Raji (cell line): ENCODE results near the gene UNC93A.

ENCODE experiments used
- POLR2A ChIP-seq: IDR thresholded peaks from 2 replicates; pipeline ENCODE4 v1.6.1; 2011; ENCODE audit warnings: low read depth, low read length, control low read depth; ENCODE audit not compliant: insufficient read depth

The UNC93A gene

GRCh38 chr6:167294241-167294640 is 3.1 kb downstream of the UNC93A start:
- no peak for TF ChIP-seq POLR2A

- TF ChIP-seq POLR2A = no peak
Measured at GRCh38 chr6:167294651-167295494, 3.8 kb downstream of the UNC93A start.

GRCh38 chr6:167295495-167296292 is 4.6 kb downstream of the UNC93A start:
- TF ChIP-seq POLR2A = no peak

GRCh38 chr6:167296293-167296690 is 5.2 kb downstream of the UNC93A start:
- no peak for TF ChIP-seq POLR2A

- TF ChIP-seq POLR2A = no peak
Measured at GRCh38 chr6:167296902-167297301, 5.8 kb downstream of the UNC93A start.

- no peak for TF ChIP-seq POLR2A
Measured at GRCh38 chr6:167298127-167298526, 7.0 kb downstream of the UNC93A start.

GRCh38 chr6:167299641-167300308 is 8.7 kb downstream of the UNC93A start:
- TF ChIP-seq POLR2A = no peak

- TF ChIP-seq POLR2A = no peak
Measured at GRCh38 chr6:167300902-167301777, 10.0 kb downstream of the UNC93A start.

- no peak for TF ChIP-seq POLR2A
Measured at GRCh38 chr6:167302074-167302473, 11.0 kb downstream of the UNC93A start.

GRCh38 chr6:167302796-167303195 is 11.7 kb downstream of the UNC93A start:
- TF ChIP-seq POLR2A = no peak

- TF ChIP-seq POLR2A = no peak
Measured at GRCh38 chr6:167303675-167304625, 12.8 kb downstream of the UNC93A start.

- no peak for TF ChIP-seq POLR2A
Measured at GRCh38 chr6:167304912-167305311, 13.8 kb downstream of the UNC93A start.

GRCh38 chr6:167305796-167306195 is 14.7 kb downstream of the UNC93A start:
- no peak for TF ChIP-seq POLR2A

GRCh38 chr6:167306401-167306998 is 15.4 kb downstream of the UNC93A start:
- no peak for TF ChIP-seq POLR2A
